GM03348 (cell line): Measurements from ENCODE around the gene TRIOBP.

Experiments
- DNase-seq: peaks from one replicate; pipeline ENCODE4 v3.0.0; 2012; ENCODE audit warnings: low spot score

TRIOBP gene

GRCh38 chr22:37749831-37750595, 53.2 kb downstream of the TRIOBP start:
- DNase-seq = no peak

- no peak for DNase-seq
These were observed 53.8 kb downstream of the TRIOBP start for GRCh38 chr22:37750596-37751162.

- no peak for DNase-seq
These were observed 54.8 kb downstream of the TRIOBP start for GRCh38 chr22:37751449-37752188.

GRCh38 chr22:37752189-37753087, 55.6 kb downstream of the TRIOBP start:
- peak; percentile 96 for DNase-seq

- DNase-seq = no peak
These were observed 56.9 kb downstream of the TRIOBP start for GRCh38 chr22:37753746-37754145.

- DNase-seq = no peak
These were observed 60.8 kb downstream of the TRIOBP start for GRCh38 chr22:37757663-37758062.

- DNase-seq = no peak
These were observed 61.8 kb downstream of the TRIOBP start for GRCh38 chr22:37758694-37759093.

- no peak for DNase-seq
These were observed 62.4 kb downstream of the TRIOBP start for GRCh38 chr22:37759281-37759680.

GRCh38 chr22:37760152-37760551, 63.3 kb downstream of the TRIOBP start:
- no peak for DNase-seq

GRCh38 chr22:37762389-37762836, 65.6 kb downstream of the TRIOBP start:
- no peak for DNase-seq

- no peak for DNase-seq
These were observed 66.2 kb downstream of the TRIOBP start for GRCh38 chr22:37763012-37763411.

- no peak for DNase-seq
These were observed 66.8 kb downstream of the TRIOBP start for GRCh38 chr22:37763652-37764051.

- DNase-seq = no peak
These were observed 67.8 kb downstream of the TRIOBP start for GRCh38 chr22:37764622-37765021.

GRCh38 chr22:37765498-37765897, 68.7 kb downstream of the TRIOBP start:
- no peak for DNase-seq

- DNase-seq = no peak
These were observed 69.2 kb downstream of the TRIOBP start for GRCh38 chr22:37765953-37766576.

GRCh38 chr22:37768273-37768672, 71.4 kb downstream of the TRIOBP start:
- no peak for DNase-seq

- no peak for DNase-seq
These were observed 72.2 kb downstream of the TRIOBP start for GRCh38 chr22:37769056-37769455.

GRCh38 chr22:37771081-37771480, 74.2 kb downstream of the TRIOBP start:
- no peak for DNase-seq

GRCh38 chr22:37771702-37772427, 75.0 kb downstream of the TRIOBP start:
- DNase-seq = no peak

- no peak for DNase-seq
These were observed 77.9 kb downstream of the TRIOBP start for GRCh38 chr22:37774728-37775127.
